LNCaP clone FGC (cell line): ENCODE measurements around the gene ABHD6.
A peak's percentile ranks its signal among the peaks of the same experiment; 100 is the strongest.

Source experiments
- DNase-seq: peaks from one replicate; pipeline ENCODE4 v3.0.0-alpha.2; 2011; ENCODE audit warnings: low read depth
- H3K4me3 ChIP-seq: 2 replicates; pipeline ENCODE4 v1.5.1; 2011; ENCODE audit warnings: mild to moderate bottlenecking, low read depth, low read length, control low read depth
- TF ChIP-seq, protein P1 (sequence below): IDR thresholded peaks from 2 replicates; pipeline ENCODE4 v1.5.1; 2012; ENCODE audit warnings: mild to moderate bottlenecking; ENCODE audit not compliant: control insufficient read depth, insufficient read depth; ENCODE audit errors: extremely low read depth

The ABHD6 gene, protein sequence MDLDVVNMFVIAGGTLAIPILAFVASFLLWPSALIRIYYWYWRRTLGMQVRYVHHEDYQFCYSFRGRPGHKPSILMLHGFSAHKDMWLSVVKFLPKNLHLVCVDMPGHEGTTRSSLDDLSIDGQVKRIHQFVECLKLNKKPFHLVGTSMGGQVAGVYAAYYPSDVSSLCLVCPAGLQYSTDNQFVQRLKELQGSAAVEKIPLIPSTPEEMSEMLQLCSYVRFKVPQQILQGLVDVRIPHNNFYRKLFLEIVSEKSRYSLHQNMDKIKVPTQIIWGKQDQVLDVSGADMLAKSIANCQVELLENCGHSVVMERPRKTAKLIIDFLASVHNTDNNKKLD

DNA sequence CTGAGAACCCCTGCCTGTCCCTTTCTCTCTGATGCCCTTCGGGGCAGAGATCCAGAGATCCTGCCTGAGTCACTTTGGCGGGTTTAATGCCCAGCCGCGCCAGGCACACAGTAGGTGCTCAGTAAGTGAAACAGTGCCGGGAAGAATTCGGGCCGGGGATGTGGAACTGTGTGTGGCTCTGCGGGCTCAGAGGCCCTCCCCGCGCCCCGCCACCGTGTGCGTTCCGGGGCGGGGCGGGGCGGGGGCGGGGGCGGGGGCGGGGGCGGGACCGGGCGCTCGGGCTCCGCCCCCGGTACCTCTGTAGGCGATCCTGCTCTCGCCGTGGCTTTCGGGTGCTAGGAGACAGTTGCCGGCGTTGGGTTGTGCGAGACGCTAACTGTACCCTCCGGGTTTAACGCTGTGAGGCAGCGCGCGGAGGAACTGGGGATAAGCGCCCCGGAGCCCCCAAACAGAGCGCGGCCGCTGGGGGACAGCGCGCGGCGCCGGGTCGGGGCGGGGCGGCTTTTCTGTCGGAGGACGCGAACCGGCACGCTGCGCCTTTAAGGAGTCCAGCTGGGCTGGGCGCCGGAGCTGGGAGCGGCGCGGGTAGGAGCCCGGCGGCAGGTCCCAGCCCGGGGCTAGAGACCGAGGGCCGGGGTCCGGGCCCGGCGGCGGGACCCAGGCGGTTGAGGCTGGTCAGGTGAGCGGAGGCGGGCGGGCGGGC, at the start of gene ABHD6:
Gene ABHD6, plus strand, starts transcription at position 555 of the 703 bp plus-strand sequence. CDS start 18,795 bp downstream, outside the sequence.
- peak within 1 kb of the TSS; percentile 90 for H3K4me3 ChIP-seq
- no peak for DNase-seq
- TF ChIP-seq, protein P1, sequence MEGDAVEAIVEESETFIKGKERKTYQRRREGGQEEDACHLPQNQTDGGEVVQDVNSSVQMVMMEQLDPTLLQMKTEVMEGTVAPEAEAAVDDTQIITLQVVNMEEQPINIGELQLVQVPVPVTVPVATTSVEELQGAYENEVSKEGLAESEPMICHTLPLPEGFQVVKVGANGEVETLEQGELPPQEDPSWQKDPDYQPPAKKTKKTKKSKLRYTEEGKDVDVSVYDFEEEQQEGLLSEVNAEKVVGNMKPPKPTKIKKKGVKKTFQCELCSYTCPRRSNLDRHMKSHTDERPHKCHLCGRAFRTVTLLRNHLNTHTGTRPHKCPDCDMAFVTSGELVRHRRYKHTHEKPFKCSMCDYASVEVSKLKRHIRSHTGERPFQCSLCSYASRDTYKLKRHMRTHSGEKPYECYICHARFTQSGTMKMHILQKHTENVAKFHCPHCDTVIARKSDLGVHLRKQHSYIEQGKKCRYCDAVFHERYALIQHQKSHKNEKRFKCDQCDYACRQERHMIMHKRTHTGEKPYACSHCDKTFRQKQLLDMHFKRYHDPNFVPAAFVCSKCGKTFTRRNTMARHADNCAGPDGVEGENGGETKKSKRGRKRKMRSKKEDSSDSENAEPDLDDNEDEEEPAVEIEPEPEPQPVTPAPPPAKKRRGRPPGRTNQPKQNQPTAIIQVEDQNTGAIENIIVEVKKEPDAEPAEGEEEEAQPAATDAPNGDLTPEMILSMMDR = peak; percentile 44

DNA sequence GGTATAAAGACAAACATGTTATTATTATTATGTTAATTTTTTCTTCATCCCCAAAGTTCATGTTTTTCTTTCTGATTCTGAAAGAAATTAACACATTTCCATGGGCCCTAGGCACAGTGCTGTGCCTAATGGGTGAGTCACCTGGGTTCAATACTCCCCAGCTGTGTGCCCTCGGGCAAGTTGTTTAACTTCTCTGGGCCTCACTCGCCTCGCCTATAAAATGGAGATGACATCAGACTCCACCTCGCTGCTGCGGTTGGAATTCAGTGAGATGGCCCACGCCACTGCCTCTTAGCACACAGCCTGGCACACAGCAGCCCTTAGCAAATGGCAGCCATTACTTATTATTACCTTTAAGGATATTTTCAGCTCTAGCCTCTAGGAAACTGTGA, 49.4 kb upstream of the ABHD6 start:
- no peak for DNase-seq

DNA sequence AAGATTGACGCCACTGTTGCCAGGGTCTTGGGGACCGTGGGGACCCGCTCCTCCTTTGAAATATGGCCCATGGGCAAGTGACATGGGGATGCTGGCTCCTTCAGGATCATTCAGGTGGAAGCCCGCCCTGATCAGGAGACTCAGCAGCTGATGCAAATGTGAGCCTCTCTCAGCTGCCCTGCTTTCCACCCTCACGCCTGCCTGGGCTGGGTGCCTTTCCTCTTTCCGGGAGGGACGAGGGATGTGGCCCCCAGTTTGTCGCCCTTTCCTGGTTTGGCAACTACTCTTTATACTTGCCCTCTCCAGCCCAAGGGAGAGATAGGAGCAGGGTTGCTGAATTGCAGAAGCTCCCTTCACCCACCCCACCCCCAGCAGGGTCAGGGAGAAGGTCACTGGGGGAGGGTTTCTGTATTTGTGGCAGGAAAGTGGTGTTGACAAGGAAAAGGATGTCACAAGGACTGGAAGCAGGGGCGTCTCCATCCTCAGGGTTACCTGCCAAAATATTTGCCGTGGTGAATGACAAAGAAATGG, 48.6 kb upstream of the ABHD6 start:
- TF ChIP-seq, protein P1 = no peak
- no peak for DNase-seq
- no peak overlapping the region for H3K4me3 ChIP-seq

More for the DNA sequence above, 49.4 kb upstream of the ABHD6 start:
- no peak overlapping the region for H3K4me3 ChIP-seq
- TF ChIP-seq, protein P1 = no peak

DNA sequence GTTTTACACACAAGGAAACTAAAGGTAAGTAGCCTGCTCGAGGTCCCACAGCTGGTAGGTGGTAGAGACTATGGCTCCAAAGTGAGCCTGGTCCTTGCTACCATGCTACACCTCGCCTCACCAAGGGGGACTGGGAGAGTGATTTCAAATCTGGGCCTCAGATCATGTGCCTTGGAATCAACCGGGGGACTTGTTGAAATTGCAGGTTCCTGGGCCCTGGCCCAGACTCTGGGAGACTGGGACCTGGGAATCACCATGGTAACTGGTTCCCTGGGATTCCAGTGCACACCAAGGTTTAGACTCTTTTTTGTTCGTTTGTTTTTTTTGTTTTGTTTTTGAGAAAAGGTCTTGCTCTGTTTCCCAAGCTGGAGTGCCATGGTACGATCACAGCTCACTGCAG, 47.9 kb upstream of the ABHD6 start:
- DNase-seq = no peak
- TF ChIP-seq, protein P1 = no peak
- no peak overlapping the region for H3K4me3 ChIP-seq

DNA sequence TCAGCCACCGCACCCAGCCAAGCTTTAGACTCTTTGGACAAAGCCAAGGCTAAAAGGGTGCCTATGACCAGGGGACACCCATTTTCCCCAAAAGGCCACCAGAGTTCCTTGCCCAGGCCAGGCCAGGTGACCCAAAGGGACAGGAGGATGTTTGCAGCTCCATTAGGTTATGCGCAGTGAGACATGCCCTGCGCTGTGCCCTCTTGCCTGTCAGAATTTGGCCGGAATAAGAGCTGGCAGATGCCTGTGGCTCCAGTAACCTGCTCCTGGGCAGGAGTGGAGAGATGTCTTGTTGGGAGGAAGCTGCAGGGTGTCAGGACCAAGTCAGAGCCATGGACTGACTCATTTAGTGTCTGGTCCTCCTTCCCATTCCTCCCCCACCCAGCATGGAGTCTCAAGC, 47.3 kb upstream of the ABHD6 start:
- no peak for DNase-seq
- TF ChIP-seq, protein P1 = no peak
- no peak overlapping the region for H3K4me3 ChIP-seq

DNA sequence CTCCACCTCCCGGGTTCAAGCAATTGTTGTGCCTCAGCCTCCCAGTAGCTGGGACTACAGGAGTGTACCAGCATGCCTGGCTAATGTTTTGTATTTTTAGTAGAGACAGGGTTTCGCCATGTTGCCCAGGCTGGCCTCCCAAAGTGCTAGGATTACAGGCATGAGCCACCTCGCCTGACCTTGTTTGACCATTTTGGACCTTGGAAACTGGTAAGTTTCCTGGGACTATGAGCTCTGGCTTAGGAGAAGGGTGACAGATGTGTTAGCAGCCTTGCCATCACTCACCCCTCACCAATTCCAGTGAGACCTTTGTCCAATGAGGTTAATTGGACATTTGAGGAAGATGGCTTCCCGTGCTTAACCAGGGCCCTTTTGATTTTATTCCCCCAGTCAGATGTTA, 46.7 kb upstream of the ABHD6 start:
- DNase-seq = no peak
- H3K4me3 ChIP-seq = no peak overlapping the region
- TF ChIP-seq, protein P1 = no peak
